ENCODE results near the gene KIF1A.

KIF1A gene

DNA sequence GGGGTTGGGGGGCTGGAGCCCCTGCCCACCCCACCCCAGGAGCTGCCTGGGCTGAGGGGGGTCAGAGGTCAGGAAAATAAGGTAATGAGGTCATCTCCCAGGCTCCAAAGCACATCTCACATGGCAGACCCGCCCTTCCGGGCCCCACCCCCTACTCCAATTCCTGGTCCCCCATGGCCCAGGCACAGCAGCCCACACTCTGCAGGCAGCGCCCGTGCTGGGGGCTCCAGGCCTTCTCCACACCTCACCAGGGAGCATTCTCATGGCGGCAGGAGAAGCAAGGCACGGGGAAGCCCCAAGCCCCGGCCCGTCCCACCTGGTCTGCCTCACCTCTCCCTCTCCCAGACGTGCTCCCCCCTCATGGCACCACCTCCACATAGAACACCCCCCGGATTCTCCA is 84.5 kb downstream of the KIF1A start:
- DNase-seq (ENCODE audit: low spot score), result no peak

DNA sequence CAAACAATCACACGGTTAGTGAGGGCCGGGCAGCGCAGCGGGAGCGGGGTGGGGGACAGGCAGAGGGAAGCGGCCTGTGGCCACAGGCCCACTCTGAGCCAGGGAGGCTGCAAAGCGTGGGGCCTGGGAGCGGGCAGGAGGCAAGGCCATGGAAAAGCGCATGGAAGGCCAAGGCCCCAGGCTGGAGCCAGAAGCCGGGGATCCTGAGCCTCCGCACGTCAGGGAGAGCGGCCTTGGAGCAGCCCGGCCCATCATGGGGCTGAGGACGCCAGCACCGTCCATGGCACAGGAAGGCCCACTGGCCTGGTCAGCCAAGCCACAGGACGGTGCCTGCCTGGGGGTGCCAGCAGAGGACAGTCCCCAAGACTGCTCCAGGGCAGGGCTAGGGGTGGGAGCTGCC is 85.3 kb downstream of the KIF1A start:
- no peak for DNase-seq (ENCODE audit: low spot score)

DNA sequence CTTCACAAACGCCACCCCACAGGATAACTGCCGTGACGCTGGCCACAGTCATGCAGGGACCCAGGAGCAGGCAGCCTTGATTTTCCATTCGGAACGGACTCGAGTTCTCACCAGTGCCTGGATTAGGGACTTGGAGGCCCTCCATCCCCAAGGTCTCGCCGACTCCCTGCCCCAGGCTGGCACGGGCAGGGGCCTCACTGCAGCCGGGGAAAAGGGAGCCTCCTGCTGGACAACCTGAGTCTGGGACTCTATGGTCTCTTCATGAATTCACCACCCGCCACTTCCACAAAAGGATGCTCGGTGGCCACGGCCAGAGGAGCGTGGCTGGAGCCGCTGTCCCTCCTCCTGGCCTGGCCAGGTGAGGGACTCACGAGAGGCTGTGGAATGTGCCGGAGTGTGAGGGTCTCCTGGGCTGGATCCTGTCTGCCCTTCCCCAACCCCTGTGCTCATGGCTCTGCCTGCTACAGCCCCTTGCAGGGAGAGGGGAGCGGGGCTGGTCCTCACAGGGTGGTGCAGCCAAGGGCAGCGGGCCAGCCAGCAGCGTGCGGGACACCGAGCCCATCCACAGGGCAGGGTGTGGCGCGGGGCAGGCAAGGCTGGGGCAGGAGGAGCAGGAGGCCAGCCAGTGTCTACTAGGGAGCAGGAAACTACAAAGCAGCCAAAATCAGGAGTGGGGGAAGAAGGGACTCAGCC is 86.1 kb downstream of the KIF1A start:
- no peak for DNase-seq (ENCODE audit: low spot score)

DNA sequence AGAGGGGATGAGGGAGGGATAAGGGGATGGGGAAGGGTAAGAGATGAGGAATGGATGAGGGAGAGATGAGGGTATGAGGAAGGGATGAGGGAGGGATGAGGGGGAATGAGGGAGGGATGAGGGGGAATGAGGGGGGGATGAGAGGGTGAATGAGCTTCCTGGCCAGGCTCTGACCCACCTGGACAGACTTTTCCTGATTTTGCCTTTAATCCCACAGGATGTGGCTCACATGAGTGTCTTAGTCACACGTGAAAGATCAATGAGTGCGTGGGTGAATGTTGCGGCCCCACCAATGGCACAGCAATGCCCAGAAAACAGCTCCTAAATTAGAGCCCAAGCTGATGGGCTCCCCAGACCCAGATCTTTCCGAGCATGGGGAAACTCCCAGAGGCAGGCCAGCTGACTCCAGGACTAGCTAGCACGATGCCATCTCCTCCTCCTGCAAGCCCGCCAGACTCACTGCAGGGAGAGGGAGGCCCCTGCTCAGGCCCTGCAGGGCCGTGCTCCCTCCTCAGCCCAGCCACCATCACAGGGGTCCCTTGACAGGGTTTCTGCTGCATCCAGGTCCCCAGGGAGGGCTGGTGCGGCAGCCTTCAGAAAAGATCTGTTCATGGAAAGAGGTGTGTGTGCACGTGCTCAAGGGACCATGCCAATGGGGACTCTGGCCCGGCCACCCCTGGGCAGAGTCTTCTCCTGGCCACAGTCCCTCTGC is 87.0 kb downstream of the KIF1A start:
- DNase-seq (ENCODE audit: low spot score), result no peak

DNA sequence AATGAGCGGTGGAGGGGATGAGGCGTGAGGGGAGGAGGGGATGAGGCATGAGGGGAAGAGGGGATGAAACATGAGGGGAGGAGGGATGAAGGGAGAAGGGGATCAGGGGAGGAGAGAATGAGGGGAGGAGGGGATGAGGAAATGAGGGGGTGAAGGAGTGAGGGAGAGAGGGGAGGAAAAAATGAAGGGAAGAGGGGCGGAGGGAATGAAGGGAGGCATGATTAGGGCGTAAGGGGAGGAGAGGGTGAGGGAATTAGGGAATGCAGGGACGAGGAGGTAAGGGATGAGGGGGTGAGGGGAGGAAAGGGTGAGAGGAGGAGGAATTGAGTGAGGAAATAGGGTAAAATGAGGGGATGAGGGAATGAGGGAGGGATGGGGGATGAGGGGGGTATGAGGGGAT is 87.8 kb downstream of the KIF1A start:
- no peak for DNase-seq (ENCODE audit: low spot score)

DNA sequence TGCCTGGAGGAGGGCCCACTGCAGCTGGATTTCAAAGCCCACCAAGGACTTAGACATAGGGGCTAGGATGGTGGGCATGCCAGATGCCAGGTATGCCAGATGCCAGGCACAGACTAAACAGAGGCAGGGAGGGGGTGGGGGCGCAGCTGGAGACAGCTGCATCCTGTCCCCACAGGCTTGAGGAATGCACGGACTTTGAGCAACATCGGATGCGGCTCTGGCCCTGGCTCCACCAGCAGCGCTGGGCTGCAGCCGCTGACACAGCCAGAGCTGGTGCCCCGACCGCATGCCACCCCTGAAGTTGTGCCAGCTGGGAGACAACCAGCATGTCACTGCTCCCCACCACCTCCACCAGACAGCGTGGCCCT is 88.9 kb downstream of the KIF1A start:
- no peak for DNase-seq (ENCODE audit: low spot score)

DNA sequence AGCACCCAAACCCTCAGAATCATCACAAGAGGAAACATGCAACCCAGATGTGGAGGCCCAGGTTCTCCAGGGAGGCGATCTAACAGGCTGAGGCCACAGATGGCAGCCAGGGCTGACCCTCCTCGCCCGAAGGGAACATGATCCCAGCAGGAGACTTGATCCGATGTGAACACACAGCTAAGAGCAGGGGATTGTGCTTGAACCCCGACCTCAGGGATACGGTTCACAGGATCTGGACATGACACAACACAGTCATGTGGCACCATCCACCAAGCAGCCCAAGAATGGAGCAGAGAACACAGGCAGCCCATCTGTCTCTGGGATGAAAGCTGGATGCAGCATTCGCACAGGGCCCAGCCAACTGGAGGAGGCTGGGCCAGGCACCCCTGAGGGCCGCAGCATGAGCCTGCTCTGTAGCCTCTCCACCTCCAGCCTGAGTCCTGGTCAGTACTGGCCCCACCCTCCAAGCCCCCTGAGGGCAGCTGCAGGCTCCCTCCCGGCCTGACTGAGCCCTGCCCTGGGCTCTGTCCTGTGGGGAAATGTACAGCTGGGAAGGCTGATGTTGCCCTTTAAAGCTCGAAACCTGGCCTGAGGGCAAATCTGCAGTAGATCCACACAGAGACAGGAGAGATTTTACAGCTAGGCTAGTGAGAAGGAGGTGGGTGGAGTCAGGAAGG is 89.4 kb downstream of the KIF1A start:
- DNase-seq (ENCODE audit: low spot score), result no peak

DNA sequence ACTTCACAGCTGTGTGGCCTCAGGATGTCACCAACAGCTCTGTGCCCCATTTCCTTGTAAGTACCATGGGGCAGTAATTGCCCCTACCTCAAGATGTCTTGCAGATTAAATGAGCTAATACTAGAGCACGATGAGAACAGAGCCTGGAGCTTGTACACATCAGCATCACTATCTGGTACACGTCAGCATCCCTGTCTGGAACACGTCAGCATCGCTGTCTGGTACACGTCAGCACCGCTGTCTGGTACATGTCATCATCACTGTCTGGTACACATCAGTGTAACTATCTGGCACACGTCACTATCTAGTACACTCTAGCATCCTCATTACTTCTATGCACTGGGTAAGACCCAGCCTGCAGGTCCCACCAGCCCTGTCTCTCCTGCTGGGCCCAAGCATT is 91.2 kb downstream of the KIF1A start:
- DNase-seq (ENCODE audit: low spot score), result no peak

DNA sequence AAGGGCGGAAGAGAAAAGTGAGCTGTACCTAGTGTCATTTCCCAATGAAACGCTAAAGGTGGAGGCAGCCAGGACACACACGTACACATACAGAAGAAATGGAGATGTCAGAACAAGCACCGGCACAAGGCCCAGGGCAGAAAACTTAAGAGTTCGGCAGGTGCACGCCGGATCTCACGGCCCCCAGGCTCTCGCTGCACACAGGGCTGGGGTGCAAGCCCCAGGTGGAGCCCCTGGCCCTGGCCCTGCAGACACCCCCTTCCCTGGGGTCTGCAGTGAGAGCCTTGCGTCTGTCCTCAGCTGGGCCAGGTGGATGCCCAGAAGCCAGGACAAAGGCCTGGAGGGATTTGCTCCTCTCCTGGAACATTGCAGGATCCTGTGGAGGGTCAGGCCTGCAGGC is 91.7 kb downstream of the KIF1A start:
- DNase-seq (ENCODE audit: low spot score), result no peak

DNA sequence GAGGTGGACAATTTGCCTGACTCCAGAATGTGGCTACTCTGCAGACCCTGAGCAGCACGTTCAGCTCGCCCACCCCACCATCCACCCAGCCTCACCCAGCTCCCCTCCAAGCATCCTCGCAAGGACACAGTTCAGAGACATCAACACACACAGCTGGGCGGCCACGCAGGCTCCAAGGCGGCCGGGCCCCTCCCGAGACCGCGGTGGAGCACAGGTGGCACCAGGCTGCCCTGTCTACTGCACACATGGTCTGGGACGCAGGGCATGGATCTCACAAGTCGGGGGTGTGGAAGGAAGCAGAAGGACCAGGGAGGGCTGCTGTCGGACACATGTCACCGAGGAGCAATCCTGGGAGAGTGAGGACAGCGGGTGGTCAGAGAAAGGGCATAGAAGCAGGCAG is 92.1 kb downstream of the KIF1A start:
- no peak for DNase-seq (ENCODE audit: low spot score)

DNA sequence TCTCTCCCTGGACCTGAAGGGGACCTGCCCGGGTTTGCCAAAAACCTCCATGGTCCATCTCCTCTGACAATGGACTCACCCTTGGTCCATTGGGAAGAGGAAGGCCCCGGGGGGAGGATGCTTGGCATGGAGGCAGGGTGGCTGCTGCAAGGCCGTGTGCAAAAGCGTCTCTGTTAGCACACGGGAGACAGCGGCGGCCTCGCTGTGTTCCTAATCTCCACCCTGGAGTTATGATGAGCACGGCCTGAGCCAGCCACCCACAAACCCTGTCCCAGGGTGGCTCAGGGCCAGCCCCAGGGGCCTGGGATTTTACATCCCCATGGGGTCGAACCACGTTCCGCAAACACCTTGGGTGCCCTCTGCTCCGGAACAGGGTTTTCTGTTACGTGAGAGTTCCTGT is 92.6 kb downstream of the KIF1A start:
- DNase-seq (ENCODE audit: low spot score), result no peak

DNA sequence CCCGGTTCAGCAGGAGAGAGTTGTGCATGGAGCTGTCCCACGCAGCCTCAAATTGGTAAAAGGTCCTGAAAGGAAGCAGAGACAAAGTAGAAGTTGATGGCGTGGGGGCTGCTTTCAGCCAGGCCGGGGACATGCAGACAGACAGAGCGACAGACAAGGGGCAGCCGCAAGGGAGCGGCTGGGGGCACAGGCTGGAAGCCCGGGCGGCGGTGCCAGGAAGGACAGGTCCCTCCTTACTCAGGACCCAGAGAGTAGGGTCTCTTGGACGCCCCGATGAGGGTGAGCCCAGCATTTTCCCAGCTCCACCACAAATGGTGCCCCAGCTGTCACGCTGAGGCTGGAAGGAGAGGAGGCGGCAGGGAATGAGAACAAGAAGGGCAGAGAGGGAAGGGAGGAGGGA is 93.1 kb downstream of the KIF1A start:
- DNase-seq (ENCODE audit: low spot score), result no peak

DNA sequence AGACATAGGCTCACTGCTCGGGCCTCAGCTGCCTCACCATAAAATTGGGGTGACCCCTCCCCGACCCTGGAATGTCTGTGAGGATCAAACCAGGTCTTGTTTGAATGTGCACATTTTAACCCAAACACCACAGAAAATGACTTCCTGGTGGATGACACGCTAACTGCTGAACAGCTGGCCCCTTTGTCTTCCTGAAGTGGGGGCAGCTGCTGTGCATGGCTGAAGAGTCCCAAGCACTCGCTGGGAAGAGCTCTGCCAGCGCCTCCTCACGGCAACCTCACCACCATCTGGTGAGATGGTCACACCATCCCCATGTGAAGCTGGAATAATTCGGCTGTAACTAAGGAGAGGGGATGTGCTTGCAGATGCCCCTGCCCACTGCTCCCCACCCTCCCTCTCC is 94.3 kb downstream of the KIF1A start:
- DNase-seq (ENCODE audit: low spot score), result no peak

DNA sequence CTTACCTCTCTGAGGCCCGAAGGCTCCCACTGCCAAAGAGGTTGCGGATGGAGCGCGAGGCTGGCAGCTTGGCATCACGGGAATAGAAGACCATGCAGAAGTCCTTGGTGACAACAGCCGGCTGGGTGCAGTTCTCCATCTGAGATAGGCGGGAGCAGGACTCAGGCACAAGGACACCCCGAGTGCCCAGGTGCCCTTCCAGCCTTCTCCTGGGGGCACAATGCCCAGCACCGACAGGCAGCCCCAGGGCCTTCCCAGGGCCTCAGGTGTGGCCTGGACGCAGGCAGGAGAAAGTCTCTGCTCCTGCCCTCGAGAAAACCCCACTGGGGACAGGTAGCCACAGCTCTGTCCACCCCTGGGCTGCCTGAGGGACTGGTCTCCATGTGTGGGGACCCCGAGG is 94.8 kb downstream of the KIF1A start:
- no peak for DNase-seq (ENCODE audit: low spot score)

DNA sequence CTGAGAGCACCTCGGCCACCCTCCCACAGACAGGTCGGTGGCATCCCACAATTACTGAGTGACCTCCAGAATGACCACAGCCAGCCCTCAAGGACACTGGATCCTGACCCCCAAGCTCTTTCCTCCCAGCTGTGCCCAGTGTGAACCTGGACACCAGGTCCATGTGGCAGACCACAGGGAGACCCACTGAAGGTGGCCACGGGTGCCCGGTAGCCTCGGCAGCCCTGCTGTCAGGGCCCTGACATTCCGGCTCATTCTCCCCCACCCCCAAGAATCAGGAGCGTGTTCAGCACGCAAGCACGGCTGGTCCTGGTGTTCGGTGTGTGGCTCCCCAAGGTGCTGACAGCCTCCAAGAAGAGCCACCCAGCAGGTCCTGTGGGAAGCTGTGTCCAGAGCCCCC is 95.6 kb downstream of the KIF1A start:
- no peak for DNase-seq (ENCODE audit: low spot score)

DNA sequence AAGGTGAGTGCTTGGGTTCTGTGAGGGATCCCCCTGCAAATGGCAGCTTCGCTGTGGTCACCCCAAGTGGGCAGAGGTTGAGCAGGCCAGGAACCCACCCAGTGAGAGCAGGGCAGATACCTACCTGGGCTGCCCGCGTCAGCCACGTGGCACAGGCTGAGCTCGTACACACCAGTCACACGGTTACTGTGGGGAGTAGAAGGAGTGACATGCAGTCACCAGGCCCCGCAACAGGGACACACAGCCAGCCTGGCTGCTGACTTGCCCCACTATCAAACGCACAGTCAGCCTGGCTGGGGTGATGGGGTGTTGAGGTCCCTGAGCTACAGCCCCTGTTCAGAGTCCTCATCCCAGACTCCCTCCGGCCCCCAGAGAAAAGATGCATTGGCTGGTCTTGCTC is 96.2 kb downstream of the KIF1A start:
- DNase-seq (ENCODE audit: low spot score), result no peak

DNA sequence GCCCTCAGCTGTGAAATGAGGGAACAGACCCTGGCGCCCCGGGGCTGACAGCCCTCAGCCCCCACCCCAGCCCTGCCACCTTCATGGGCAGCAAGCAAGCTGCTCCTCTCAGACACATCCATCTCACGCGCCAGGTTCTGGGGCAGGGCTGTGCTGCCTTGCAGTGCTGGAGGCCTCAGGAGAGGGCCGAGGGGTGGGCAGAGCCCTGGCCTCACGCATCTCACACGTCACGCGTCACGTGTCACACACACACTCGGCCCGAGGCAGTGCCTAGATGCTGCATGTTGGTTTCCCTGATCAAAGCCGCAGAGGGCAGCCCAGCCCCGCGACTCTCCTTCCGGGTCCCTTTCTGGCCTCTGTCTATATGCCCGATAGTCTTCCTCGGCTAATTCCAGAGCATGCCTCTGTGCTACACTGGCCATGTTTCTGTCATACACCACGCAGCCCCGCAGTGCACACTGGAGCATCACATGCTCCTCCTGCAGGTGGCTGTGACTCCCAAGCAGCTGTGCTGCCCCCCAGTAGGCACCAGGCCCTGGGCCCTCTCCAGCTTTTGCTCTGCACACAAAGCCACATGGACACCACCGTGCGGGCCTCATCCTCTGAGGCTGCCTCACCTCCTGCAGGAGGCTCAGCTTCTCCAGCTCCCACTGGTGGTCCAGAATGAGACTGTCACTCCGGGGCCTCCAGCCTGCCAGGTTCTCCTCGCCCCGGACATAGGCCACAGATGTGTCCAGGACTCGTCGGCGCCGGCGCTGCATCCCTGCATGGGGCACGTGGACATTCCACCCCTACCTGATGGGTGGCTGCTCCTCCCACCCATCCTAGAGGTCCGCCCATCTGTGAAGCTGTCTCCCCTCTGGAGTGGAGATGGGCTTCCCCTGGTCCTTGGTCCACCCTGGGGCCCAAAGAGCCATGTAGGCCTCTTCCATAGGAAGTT is 97.0 kb downstream of the KIF1A start:
- DNase-seq (ENCODE audit: low spot score), result no peak

DNA sequence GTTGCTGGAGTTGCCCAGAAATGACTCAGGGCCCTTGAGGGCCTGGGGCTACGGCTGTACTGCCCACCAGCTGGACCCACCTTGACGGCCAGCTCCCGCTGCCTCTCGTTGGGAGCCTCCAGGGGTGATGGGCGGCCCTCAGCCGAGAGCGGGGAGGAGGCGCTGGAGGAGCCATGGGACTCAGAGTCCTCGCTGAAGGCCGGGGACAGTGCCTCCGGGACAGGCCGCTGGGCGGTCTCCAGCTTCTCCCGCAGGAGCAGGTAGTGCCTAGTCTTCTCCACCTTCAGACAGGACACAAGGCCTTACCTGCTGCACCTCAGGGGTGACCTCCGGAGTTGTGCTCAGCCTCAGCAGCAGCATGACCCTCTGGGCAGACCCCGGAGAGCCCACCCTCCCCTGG is 97.6 kb downstream of the KIF1A start:
- DNase-seq (ENCODE audit: low spot score), result no peak

DNA sequence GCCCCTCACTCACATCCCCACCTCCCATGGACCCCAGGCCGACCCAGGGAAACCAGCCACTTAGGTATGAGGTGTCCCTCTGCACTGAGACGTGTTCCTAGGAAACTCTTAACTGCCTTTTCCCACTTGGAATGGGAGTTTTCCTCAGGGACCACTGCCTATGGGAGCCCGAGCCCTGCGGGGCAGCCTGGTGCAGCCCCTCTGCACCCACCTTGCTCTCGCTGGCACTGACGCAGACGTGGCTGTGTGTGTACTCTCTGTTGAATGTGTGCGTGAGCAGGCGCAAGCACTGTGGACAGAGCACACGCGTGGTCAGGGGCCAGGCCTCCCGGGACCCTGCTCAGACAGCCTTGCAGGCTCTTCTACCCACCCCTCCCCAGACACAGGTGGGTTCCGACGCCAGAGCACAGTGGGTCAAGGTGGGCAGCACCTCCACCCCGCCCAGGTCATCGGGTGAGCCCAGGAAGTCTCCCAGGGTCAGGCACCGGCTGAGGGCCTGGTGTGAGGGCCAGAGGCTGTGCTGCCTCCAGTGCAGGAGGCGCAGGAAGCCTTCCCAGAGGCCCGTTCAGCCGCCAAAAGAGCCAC is 98.3 kb downstream of the KIF1A start:
- no peak for DNase-seq (ENCODE audit: low spot score)

DNA sequence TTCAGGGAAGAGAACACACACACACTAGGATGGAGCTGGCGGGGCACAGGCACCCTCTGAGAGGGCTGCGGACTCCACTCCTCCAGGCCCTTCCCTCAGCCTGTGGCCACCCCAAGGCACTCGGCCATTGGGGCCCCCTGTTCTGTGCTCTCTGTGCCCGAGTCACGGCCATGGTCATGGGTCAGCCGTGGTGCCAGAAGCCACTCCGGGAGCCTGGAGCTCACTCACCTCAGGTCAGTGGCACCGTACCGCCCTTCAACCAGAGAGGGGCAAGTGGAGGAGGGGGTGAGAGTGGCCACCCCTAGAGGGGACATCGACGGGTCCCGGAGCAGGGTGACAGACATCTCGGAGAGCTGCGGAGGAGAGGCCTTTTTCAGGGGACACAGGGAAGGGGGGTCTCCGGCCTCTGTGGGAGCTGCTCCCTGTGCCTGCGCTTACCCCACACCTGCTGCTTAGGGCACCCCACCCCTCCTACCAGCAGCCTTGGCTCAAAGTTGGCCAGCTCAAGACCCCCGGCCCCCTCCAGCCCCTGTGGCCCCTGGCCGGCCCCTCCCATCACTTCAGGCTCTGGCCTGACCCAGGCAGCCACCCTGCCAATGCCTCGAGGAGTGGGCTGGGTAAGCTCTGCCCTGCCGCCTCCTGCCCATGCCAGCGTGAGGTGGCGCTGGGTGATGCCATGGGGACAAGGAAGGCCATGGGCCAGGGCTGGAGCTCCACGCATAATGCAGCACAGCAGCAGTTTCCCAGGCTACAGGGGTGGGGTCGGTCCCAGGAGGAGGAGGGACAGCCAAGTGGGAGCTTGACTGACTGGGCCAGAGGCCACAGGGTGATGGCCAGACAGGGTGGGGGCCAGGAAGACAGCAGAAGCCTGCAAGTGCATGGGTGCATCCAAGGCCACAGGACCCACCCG is 99.1 kb downstream of the KIF1A start:
- no peak for DNase-seq (ENCODE audit: low spot score)

Measured in putamen (tissue), 1 donor.